PFSK-1 (cell line): ENCODE data around the gene XYLT1.

Source experiments
- POLR2AphosphoS5 ChIP-seq: IDR thresholded peaks from 2 replicates; pipeline ENCODE4 v1.6.1; 2012; ENCODE audit warnings: low read depth, mild to moderate bottlenecking, control low read depth, low read length, moderate library complexity
- SIN3A ChIP-seq: IDR thresholded peaks from 2 replicates; pipeline ENCODE4 v1.6.1; 2012; ENCODE audit warnings: mild to moderate bottlenecking, low read length, moderate library complexity, borderline replicate concordance; ENCODE audit not compliant: insufficient read depth

DNA sequence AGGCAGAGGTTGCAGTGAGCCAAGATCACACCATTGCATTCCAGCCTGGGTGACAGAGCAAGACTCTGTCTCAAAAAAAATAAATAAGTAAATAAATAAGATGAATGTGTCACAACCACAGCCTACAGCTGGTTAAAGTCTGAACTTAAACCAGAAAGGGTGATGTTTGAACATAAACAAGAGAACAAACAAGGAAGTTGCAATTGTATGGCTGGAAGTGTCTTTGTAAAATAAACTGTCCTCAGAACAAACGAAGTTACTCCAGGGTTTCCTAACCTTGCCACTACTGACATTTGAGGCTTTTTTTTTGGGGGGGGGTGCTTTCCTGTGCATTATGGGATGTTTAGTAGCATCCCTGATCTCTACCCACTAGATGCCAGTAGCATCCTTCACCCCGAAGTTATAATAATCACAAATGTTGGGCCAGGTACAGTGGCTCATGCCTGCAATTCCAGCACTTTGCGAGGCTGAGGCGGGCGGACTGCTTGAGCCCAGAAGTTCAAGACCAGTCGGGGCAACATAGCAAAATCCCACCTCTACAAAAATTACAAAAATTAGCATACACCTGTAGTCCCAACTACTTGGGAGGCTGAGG lies 119.2 kb downstream of the XYLT1 start:
- no peak for TF ChIP-seq SIN3A
- TF ChIP-seq POLR2AphosphoS5, result no peak
